ENCODE data around the gene KIF1A.

The KIF1A gene

DNA sequence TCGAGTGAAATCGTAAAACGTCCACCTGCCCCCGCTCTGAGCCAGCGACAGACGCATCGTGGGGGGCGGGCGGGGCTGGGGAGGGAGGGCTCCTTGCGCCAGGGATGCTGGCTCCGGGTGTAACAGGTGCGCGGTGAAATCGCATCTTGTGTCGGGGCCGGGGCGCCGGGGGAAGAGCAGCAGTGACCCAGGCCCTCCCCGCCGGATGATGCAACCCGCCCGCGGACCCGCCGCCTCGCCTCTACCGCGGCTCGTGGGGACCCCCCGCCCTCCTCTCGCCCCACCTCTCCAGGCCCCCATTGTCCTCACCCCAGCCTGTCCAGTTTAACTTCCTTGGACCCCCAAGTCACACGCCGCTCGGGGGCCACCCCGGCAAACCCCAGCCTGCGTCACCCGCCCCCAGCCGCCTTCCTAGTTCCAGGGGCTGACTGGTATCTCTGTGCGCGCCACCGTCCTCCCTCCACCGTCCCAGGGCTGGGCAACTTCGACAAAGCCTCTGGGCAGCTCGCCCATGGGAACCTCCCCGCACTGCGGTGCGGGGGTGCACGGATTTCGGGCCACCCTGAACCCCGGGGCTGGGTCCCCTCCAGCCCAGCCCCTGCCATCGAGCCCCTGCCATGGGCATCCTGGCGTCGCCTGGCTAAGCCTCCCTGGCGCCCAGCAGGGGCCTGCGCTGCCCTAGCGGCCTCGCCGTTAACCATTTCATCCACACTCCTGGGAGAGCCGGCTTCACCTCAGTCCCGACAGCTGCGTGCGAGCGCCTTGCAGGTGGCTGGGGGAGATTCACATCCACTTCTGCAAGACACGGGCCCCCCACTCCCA lies 799 bp upstream of the KIF1A start:
- DNase-seq (ENCODE audit: low spot score): no peak

GRCh38 chr2:240819126-240819857 lies 727 bp downstream of the KIF1A start:
- no peak for DNase-seq (ENCODE audit: low spot score)

- DNase-seq (ENCODE audit: low spot score): no peak
Measured at GRCh38 chr2:240818293-240819125, 1.5 kb downstream of the KIF1A start.

- no peak for DNase-seq (ENCODE audit: low spot score)
Measured at GRCh38 chr2:240817496-240818292, 2.3 kb downstream of the KIF1A start.

DNA sequence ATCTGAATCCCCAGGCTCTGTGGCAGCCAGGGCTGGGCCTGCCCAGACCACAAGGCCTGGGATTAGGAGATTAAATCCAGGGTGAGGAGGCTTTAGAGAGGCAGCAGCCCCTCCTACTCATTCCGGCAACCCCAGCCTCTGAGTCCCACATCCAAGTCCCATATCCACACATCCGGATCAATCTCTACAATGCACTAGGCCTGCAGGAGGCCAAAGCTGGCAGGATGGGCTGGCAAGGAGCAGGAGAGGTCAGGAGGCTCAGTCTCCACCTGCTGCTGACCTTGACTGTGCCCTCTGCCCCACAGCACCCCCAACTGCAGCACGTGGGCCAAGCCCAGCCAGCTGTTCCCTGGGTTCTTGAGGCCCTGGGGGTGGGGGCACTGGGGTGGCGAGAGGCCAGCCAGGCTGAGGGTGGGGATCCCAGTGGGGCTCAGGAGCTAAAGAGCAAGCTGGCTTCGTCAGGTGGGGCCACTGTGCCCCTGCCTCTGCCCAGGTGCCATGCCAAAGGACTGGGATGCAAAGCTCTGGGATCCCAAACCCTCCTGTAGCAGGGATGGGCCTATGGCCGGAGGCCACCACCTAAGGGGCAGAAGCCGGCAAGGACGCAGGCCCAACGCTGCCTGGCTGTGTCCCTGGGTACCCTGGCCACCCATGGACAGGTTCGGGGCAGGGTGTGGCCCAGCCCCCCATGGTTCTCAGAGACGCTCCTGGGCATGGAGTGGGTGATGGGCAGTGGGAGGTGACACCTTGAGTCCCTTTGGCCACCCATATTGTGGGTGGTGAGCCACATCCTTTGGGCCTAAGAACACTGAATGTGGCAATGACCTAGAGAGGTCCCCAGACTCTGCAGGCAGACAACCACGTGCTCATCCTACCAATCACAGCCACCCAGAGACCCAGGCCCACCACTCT lies 3.2 kb downstream of the KIF1A start:
- DNase-seq (ENCODE audit: low spot score): no peak

- no peak for DNase-seq (ENCODE audit: low spot score)
Measured at GRCh38 chr2:240815761-240816583, 4.0 kb downstream of the KIF1A start.

- DNase-seq (ENCODE audit: low spot score): no peak
Measured at GRCh38 chr2:240814946-240815760, 4.9 kb downstream of the KIF1A start.

DNA sequence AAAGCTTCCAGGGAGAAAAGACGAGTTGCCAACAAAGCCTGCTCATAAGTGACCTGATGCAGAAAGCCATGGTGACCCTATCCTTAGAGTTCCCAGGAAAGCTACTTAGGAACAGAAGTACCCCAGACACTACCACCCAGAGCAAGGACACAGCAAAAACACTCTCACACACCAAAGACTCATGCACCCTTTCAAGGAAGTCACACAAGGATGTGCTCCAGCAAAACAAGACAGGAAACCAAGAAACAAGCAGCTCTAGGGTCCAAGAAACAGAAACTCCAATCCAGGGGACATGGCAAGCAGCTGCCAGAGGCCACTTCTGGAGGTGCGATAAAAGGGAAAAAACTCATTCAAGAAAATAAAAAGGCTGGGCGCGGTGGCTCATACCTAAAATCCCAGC lies 5.7 kb downstream of the KIF1A start:
- DNase-seq (ENCODE audit: low spot score): no peak

- DNase-seq (ENCODE audit: low spot score): no peak
Measured at GRCh38 chr2:240813231-240813921, 6.6 kb downstream of the KIF1A start.

DNA sequence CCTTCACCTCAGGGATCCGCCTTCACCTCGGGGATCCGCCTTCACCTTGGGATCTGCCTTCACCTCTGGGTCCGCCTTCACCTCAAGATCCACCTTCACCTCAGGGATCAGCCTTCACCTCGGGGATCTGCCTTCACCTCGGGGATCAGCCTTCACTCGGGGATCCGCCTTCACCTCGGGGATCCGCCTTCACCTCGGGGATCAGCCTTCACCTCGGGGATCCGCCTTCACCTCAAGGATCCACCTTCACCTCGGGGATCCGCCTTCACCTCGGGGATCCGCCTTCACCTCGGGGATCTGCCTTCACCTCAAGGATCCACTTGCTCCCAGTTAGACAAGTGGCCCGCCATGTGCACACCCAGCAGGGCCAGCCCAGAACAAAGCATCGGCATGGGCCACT lies 7.3 kb downstream of the KIF1A start:
- no peak for DNase-seq (ENCODE audit: low spot score)

- DNase-seq (ENCODE audit: low spot score): no peak
Measured at GRCh38 chr2:240812301-240812680, 7.7 kb downstream of the KIF1A start.

DNA sequence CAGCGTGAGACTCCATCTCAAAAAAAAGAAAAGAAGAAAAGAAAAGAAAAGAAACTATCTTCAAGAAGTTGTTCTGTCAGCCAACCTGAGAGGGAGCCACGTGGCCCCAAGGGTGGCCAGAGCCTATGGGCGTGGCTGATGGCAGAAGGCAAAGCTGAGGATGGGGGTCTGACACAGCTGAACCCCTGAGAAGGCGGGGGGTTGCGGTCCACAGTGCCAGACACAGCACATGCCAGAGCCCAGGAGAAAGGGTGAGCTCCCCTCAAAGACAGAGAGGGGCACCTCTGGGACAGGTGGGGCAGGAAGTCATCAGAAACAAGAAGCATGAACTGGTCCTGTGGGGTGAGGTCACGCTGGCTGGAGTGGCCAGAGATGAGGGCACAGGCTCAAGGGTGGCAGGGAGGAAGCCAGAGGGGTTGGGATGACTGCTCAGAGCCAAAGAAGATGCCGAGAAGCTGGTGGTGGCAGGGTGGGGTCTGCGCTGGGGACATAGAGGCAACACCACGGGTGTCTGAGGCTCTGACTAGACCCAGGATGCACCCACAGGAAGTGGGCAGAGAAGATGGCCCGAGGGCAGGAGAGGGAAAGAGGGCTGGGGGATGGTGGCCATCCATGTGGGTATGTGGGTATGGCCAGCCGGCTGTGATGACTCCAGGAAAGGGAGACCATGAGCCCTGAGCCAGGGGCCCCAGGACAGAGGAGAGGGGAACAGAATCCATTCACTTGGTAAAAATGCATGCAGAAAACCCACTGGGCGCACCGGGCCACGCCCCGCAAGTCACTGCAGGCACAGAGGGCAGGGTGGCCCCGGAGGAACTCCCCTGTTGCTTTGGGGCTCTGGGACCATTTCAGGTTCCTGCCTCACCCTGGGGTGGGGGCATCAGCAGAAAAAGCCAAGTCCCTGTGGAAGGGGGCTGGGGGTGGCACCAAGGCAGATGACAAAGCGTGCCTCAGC lies 8.4 kb downstream of the KIF1A start:
- no peak for DNase-seq (ENCODE audit: low spot score)

DNA sequence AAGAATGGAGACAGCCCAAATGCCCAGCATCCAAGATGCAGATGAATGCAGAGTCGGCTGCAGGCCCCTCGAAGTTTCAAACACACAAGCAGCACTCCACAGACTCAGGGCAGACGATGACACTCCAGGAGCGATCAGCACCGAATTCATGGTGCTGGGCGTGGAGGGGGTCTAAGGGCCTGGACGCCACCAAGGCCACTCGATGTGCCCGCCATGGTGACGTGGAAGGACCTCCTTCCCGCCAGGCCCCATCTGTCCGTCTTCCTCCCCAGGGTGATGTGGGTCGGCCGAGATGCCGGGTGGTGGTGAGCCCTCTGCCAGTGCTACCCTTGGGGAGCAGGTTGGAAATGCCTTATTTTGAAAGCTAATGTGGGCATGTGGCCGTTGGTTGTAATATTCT lies 9.4 kb downstream of the KIF1A start:
- DNase-seq (ENCODE audit: low spot score): no peak

DNA sequence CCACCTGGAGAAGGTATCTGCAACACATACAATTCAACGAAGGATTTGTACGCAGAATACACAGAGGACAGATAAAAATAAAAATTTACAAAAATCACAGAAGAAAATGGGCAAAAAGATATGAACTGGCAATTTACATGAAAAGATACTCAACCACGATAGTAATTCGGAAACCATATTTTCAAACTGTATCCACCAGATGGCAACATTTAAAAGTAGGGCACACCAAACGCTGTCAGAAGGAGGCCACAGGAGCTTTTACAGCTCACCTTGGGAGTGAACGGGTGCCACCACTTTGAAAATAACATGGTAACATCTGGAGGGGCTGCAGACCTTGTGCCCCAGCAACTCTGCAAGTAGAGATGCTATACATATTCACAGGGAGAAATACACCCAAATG lies 9.8 kb downstream of the KIF1A start:
- DNase-seq (ENCODE audit: low spot score): no peak

- DNase-seq (ENCODE audit: low spot score): no peak
Measured at GRCh38 chr2:240809276-240809675, 10.7 kb downstream of the KIF1A start.

DNA sequence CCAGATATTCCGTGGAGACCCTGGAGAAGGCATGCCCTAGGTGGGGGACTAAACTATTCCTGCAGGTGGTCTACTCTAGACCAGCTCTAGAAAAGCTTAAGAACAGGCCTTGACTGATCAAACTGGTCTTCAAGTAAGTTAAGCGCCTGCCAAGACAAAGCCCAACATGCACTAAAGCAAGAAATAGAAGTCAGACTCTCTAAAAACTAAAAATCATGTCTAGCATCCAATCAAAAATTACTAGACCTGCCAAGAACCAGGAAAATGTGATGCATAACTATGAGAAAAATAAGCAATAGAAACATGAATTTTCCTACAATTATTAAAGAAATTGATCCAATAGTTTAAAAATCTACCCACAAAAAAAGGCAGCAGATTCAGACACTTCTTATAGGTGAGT lies 13.6 kb downstream of the KIF1A start:
- no peak for DNase-seq (ENCODE audit: low spot score)

DNA sequence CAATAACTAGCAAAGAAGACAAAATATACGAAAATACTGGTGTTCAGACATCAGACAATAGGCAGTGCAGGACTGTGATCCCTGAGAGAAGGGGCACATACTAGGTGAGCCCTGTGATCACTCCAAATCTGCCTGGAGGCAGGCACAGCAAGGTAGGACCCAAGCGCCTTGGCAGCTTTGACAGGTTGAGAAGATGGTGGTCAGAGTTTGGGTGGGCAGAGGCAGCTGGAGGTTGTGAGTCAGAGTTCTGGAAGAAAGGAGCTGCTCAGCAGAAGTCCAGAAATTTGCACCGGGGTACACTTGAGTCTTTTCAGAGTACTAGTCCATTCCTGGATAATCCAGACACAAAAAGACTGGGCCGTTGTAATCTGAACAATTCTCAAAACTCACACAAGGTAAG lies 14.0 kb downstream of the KIF1A start:
- no peak for DNase-seq (ENCODE audit: low spot score)

Data from hematopoietic multipotent progenitor cell treated with erythropoietin and hydrocortisone succinate and interleukin-3 and kit ligand, for 17 days (in vitro differentiated cells).